WERI-Rb-1 (cell line): ENCODE measurements around the gene HGS.

Experiments used
- DNase-seq: peaks from one replicate; pipeline ENCODE4 v3.0.0-alpha.2; 2020
- H3K27ac ChIP-seq: fragments of 250-450 bp; sonication (Bioruptor Pico); 2 replicates; pipeline ENCODE4 v1.5.1; 2020; ENCODE audit warnings: mild to moderate bottlenecking, moderate library complexity
- H3K27me3 ChIP-seq: fragments of 250-450 bp; sonication (Bioruptor Pico); 2 replicates; pipeline ENCODE4 v1.5.1; 2021; ENCODE audit warnings: mild to moderate bottlenecking, low read depth, moderate library complexity; ENCODE audit not compliant: insufficient read depth, severe bottlenecking
- H3K36me3 ChIP-seq: fragments of 250-450 bp; sonication (Bioruptor Pico); 2 replicates; pipeline ENCODE4 v1.5.1; 2020; ENCODE audit warnings: mild to moderate bottlenecking, moderate library complexity
- H3K4me3 ChIP-seq: 2 replicates; pipeline ENCODE4 v1.5.1; 2011; ENCODE audit warnings: low read depth, mild to moderate bottlenecking, control low read depth, low read length
- H3K9me3 ChIP-seq: fragments of 250-450 bp; sonication (Bioruptor Pico); 2 replicates; pipeline ENCODE4 v1.5.1; 2021; ENCODE audit warnings: mild to moderate bottlenecking, moderate library complexity; ENCODE audit not compliant: severe bottlenecking
- CTCF ChIP-seq: IDR thresholded peaks from 2 replicates; pipeline ENCODE4 v1.5.1; 2011; ENCODE audit warnings: low read depth, mild to moderate bottlenecking, control low read depth, inconsistent platforms, low read length

HGS gene

GRCh38 chr17:81707725-81708646, 24.2 kb downstream of the HGS start:
- TF ChIP-seq CTCF = no peak
- no peaks in the 10 kb centered on the region for H3K9me3 ChIP-seq
- H3K36me3 ChIP-seq = peaks cover 63% of the 10 kb centered on the region
- no peak overlapping the region for H3K4me3 ChIP-seq
- H3K27me3 ChIP-seq = no peaks in the 10 kb centered on the region
- H3K27ac ChIP-seq = no peak overlapping the region
- DNase-seq = no peak

GRCh38 chr17:81708739-81709185, 25.0 kb downstream of the HGS start:
- H3K27me3 ChIP-seq = no peaks in the 10 kb centered on the region
- no peaks in the 10 kb centered on the region for H3K9me3 ChIP-seq
- H3K36me3 ChIP-seq = peaks cover 58% of the 10 kb centered on the region
- no peak for TF ChIP-seq CTCF
- no peak for DNase-seq
- H3K27ac ChIP-seq = no peak overlapping the region
- no peak overlapping the region for H3K4me3 ChIP-seq

GRCh38 chr17:81710514-81711308, 26.9 kb downstream of the HGS start:
- no peaks in the 10 kb centered on the region for H3K9me3 ChIP-seq
- peak overlapping the region; percentile 95 for H3K27ac ChIP-seq
- H3K4me3 ChIP-seq = peak overlapping the region; percentile 47
- H3K36me3 ChIP-seq = peaks cover 57% of the 10 kb centered on the region
- DNase-seq = peak; percentile 67
- no peaks in the 10 kb centered on the region for H3K27me3 ChIP-seq
- TF ChIP-seq CTCF = peak; percentile 7; the same call in 1 of the 2 replicates

- peak; percentile 96 for DNase-seq
- TF ChIP-seq CTCF = no peak
- H3K36me3 ChIP-seq = peaks cover 57% of the 10 kb centered on the region
- peak within 1 kb of the TSS; percentile 71 for H3K4me3 ChIP-seq
- H3K27ac ChIP-seq = peak within 1 kb of the TSS; percentile 95
- no peaks in the 10 kb centered on the region for H3K27me3 ChIP-seq
- H3K9me3 ChIP-seq = no peaks in the 10 kb centered on the region
Observed at GRCh38 chr17:81711814-81712467, 28.1 kb downstream of the HGS start, which contains the start of gene SLC25A10. Gene SLC25A10 (plus strand): TSS chr17:81712284. CDS start chr17:81712427, 143 bp downstream.

- peak; percentile 82 for DNase-seq
- Histone ChIP-seq H3K27me3 (no peaks in the 10 kb centered on the region), H3K27ac (peak overlapping the region; percentile 95), H3K4me3 (peak overlapping the region; percentile 71), H3K9me3 (no peaks in the 10 kb centered on the region), H3K36me3 (peaks cover 57% of the 10 kb centered on the region)
- TF ChIP-seq CTCF = peak; percentile 51
Observed at GRCh38 chr17:81712468-81713003, 28.7 kb downstream of the HGS start.
